ENCODE data around the gene PLPPR3.

DNA sequence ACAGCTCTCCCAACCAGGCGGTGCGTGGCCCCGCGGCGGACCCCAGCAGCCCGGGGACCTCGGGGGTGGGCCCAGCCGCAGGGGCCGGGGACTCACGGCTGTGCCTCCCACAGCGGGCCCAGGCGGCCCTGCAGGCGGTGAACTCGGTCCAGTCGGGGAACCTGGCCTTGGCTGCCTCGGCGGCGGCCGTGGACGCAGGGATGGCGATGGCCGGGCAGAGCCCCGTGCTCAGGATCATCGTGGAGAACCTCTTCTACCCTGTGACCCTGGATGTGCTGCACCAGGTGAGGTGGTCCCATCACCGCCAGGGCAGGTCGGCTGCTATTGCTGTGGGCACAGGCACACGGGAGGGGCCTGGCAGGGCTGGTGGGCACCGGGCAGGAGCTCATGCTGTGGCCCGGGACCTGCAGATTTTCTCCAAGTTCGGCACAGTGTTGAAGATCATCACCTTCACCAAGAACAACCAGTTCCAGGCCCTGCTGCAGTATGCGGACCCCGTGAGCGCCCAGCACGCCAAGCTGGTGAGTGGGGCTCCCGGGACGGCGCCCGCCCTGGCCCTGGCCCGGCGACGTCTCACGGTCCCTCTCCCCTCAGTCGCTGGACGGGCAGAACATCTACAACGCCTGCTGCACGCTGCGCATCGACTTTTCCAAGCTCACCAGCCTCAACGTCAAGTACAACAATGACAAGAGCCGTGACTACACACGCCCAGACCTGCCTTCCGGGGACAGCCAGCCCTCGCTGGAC is 17.2 kb downstream of the PLPPR3 start:
- no peak for TF ChIP-seq POLR2A (IDR thresholded peaks at IDR 0.05)
- TF ChIP-seq, protein P1, sequence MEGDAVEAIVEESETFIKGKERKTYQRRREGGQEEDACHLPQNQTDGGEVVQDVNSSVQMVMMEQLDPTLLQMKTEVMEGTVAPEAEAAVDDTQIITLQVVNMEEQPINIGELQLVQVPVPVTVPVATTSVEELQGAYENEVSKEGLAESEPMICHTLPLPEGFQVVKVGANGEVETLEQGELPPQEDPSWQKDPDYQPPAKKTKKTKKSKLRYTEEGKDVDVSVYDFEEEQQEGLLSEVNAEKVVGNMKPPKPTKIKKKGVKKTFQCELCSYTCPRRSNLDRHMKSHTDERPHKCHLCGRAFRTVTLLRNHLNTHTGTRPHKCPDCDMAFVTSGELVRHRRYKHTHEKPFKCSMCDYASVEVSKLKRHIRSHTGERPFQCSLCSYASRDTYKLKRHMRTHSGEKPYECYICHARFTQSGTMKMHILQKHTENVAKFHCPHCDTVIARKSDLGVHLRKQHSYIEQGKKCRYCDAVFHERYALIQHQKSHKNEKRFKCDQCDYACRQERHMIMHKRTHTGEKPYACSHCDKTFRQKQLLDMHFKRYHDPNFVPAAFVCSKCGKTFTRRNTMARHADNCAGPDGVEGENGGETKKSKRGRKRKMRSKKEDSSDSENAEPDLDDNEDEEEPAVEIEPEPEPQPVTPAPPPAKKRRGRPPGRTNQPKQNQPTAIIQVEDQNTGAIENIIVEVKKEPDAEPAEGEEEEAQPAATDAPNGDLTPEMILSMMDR (IDR thresholded peaks at IDR 0.05): no peak
- TF ChIP-seq POLR2AphosphoS5 (IDR thresholded peaks at IDR 0.05; ENCODE audit: insufficient read depth in 1 of 2, low read depth in 1 of 2): no peak

All from vagina (tissue), 2 donors.